GM19025 (cell line): ENCODE data around the gene HBB.
"Not testable (repeated sequence)": the region's sequence is repeated elsewhere in the genome, so short reads cannot be mapped to it uniquely, and the experiment has no call there.

Experiments used
- ATAC-seq: cut with Tn5 transposase; IDR thresholded peaks from one replicate; pipeline ENCODE4 v1.9.1; 2021; ENCODE audit warnings: mild to moderate bottlenecking, low read depth, moderate library complexity; ENCODE audit not compliant: unreplicated experiment

HBB gene

GRCh38 chr11:5248498-5248897 lies 21.6 kb upstream of the HBB start:
- not testable (repeated sequence) for ATAC-seq

DNA sequence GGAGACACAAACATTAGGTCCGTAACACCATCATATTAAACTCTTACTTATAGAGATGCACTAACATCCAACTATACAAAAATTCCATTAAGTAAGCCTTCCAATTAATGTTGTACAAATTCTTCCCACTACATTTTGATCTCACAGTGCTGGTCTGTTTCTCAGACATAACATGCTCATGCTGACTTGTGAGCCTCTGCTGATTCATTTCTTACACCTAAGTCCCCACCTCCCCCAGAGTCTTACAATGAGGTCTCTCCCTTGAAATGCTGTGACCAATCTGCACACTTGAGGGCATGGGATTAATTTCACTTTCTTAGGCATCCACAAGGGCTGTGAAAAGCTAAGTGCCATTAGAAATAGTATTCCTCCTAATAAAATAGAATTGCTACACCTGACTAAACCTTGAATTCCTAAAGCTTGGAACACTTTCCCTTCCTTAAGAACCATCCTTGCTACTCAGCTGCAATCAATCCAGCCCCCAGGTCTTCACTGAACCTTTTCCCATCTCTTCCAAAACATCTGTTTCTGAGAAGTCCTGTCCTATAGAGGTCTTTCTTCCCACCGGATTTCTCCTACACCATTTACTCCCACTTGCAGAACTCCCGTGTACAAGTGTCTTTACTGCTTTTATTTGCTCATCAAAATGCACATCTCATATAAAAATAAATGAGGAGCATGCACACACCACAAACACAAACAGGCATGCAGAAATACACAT lies 20.8 kb upstream of the HBB start:
- ATAC-seq: no peak

- no peak for ATAC-seq
These were observed 20.1 kb upstream of the HBB start for GRCh38 chr11:5246772-5247471.

- no peak for ATAC-seq
These were observed 18.3 kb upstream of the HBB start for GRCh38 chr11:5245155-5245554.

- no peak for ATAC-seq
These were observed 16.9 kb upstream of the HBB start for GRCh38 chr11:5243816-5244180.

DNA sequence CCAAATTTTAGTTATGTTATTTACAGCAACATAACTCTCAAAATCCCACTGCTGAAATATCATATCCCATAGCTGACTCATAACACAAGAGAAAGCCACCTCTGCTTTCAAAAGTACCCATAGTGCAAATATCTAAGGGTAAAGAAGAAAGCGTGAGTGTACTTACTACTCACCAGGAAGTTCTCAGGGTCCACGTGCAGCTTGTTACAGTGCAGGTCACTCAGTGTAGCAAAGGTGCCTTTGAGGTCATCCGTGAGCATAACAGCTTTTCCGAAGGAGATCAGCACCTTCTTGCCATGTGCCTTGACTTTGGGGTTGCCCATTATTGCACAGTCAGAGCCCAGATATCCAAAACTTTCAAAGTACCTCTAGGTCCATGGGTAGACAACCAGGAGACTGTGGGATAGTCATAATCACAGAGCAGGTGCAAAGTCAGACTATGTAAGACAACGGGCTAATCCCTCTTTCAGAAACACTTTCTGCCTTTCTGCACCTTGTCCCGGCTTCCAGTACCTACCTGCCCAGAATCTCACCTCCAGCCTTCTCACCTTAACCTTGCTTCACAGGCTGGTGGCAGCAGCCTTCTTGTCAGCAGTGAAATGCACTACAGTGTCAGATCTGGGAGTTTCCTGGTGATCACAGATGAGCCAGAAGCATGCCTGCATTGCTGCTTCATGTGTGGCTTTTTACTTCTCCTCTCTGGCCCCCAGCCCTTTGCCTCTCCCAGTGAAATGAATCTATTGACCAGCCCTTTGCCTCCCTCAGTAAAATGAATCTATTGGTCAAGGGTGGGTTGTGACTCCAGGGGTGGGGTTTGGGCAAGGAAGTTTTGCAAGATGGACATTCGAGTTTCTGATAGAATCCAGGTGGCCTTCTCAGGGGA lies 16.3 kb upstream of the HBB start:
- no peak for ATAC-seq

GRCh38 chr11:5242208-5242607 lies 15.3 kb upstream of the HBB start:
- no peak for ATAC-seq

DNA sequence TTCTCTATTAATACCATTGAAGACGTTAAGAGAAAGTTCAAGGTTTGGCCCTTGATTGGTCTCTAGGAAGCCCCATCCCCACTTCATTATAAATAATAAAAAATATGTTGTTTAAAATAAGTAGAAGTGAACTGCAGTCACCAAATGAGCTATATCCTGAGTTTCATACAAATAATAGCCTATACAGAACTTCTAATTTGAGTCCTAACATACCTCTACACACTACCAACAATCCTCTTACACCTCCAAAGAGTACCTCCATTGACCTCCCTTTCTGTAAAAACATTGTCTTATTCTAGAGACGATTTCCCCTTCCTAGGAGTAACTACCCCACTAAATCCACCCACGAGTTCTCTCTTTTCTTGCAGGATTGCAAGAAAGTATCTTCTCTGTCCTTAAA lies 14.6 kb upstream of the HBB start:
- ATAC-seq: no peak

GRCh38 chr11:5240458-5240857 lies 13.6 kb upstream of the HBB start:
- ATAC-seq: no peak

DNA sequence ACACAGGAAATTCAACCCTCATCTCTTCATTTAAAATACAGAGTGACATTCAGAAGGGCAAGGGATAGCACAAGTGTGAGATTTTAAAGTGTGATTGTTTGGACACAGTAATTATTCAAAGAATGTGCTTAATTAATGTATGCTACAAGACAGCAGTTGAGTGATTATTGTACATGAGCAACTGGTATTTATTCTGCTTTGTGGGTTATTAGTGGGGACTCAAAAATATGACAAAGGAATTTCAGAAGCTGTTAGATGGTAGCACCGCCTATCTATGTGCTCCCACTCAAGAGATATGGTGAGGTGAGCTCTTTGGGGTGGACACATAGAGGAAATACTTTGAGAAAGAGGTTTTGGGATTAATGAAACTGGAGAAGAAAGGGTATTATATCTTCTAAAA lies 13.2 kb upstream of the HBB start:
- no peak for ATAC-seq

DNA sequence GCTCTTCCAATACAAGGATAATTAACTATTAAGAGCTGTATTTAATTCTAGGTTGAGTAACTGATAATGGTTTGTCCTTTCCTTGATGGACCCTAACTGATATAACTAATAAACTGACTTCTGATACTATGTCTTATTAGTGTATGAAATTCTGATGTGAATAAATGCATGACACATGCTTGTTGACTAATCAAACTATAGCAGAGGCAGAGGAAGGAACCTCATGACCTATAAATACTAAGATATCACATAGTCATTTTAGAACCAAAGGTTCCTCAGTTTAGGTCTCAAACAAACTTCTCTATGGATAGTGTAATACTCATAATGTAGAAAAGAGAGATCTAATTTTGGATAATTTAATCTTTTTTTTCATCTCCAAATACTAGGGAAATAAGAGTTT lies 12.2 kb upstream of the HBB start:
- ATAC-seq: no peak

GRCh38 chr11:5238486-5238885 lies 11.6 kb upstream of the HBB start:
- ATAC-seq: no peak

- no peak for ATAC-seq
These were observed 10.5 kb upstream of the HBB start for GRCh38 chr11:5237420-5237819.

GRCh38 chr11:5235364-5236095 lies 8.7 kb upstream of the HBB start:
- no peak for ATAC-seq

DNA sequence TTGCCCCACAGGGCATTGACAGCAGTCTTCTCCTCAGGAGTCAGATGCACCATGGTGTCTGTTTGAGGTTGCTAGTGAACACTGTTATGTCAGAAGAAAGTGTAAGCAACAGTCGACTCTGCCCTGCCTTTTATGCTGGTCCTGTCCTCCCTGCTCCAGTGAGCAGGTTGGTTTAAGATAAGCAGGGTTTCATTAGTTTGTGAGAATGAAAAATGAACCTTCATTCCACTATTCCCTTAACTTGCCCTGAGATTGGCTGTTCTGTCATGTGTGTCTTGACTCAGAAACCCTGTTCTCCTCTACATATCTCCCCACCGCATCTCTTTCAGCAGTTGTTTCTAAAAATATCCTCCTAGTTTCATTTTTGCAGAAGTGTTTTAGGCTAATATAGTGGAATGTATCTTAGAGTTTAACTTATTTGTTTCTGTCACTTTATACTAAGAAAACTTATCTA lies 7.5 kb upstream of the HBB start, which contains the start of gene HBD:
Gene HBD, minus strand, starts transcription at position 103 of the 454 bp plus-strand sequence. Its CDS starts 50 bp downstream, at position 53.
- ATAC-seq: no peak

- no peak for ATAC-seq
These were observed 6.4 kb upstream of the HBB start for GRCh38 chr11:5233307-5233706.

DNA sequence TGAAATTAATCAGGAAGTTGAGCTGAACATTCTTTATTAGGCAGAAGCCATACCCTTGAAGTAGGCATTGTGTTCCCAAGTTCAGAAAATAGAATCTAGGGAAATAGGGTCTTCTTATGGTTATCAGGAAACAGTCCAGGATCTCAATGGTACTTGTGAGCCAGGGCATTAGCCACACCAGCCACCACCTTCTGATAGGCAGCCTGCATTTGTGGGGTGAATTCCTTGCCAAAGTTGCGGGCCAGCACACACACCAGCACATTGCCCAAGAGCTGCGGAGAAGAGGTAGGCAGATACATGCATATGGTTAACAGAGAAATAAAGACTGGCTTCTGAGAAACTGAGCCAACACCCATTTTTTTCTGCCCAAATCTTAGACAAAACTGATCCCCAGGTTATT lies 6.0 kb upstream of the HBB start:
- ATAC-seq: no peak

- ATAC-seq: no peak
These were observed 5.3 kb upstream of the HBB start for GRCh38 chr11:5232176-5232575.

GRCh38 chr11:5231111-5231510 lies 4.2 kb upstream of the HBB start:
- no peak for ATAC-seq

DNA sequence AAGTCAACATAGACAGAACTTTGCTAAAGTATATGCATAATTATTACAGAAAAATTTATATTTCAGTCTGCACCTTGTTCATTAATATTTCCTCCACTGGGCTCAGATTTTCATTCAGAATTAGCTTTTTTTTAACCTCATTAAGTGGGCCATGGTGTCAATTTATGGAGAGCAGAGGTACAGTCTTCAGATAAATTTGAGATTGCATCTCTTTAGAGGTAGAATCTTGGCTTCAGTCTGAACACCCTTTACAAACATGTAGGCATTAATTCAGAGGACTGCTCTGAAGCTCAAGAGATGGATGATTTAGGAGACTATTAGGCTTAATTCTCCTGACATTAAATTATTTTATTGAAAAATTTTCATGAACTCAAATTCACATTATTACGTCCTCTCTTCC lies 3.4 kb upstream of the HBB start:
- ATAC-seq: no peak

DNA sequence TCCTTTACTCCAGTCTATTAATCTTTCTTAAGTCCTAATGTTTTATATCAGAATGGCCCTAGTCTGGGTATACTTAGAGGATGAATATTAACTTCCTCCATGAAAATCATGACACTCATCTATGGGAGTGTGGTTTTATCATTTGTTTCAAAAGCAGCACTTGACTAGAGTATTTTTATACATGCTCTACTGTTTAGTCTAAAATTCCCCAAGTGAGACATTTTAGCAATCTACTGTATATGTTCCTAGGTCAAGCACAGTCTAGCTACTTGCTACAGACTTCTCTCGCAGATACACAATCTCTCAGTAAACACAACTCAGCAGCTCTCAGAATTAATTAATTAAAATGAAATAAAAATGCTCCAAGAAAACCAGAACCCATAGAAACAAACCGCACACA lies 2.9 kb upstream of the HBB start:
- ATAC-seq: no peak
